ENCODE results near the gene TNC. TPM values are rescaled to one million over a fixed set of nuclear protein-coding genes. Genes with fewer than 3 reads are reported as not detected.

TNC gene
- total and polyA plus RNA-seq, 10 of the 15 experiments (the other 5 are each of a cell fraction or from before 2014, with no cell fraction given): 0.05 to 4.2 (median 0.14) TPM

- Histone ChIP-seq H3K36me3 (ENCODE audit: control insufficient read depth in 2 of 2, insufficient read depth in 2 of 2, low read length in 1 of 2) (no peaks in the 10 kb centered on the region), H3K4me1 (ENCODE audit: control insufficient read depth, insufficient read depth, low read length) (no peaks in the 10 kb centered on the region), H3K9me3 (replicated peaks; ENCODE audit: control insufficient read depth, insufficient read depth, low read length) (no peaks in the 10 kb centered on the region), H3K4me2 (ENCODE audit: control insufficient read depth, insufficient read depth) (no peak overlapping the region), H3K4me3 (no peak overlapping the region), H4K20me1 (ENCODE audit: control insufficient read depth, insufficient read depth) (no peaks in the 10 kb centered on the region), H3K27ac (ENCODE audit: control insufficient read depth, insufficient read depth) (no peak overlapping the region), H2AFZ (ENCODE audit: control insufficient read depth, low read depth, low read length) (no peak overlapping the region), H3K79me2 (ENCODE audit: control insufficient read depth, insufficient read depth, low read length) (no peaks in the 10 kb centered on the region), H3K27me3 (replicated peaks in 1 of 2; ENCODE audit: control insufficient read depth in 2 of 2, insufficient read depth in 2 of 2, low read length in 1 of 2) (no peaks in the 10 kb centered on the region), H3K9ac (ENCODE audit: control insufficient read depth, insufficient read depth, low read length) (no peak overlapping the region)
- intact Hi-C loops (cut with micrococcal nuclease; ENCODE audit: unreplicated experiment) (no loop called here), in situ Hi-C loops (cut with MboI) (no loop called here)
- WGBS (ENCODE audit: insufficient coverage, insufficient replicate concordance, low lambda C conversion rate, missing lambda C conversion rate): 22% methylated on average over 3 of the region's 3 CpGs
- ATAC-seq (no peak), FAIRE-seq (no peak), DNase-seq (ENCODE audit: low read depth, low spot score) (no peak)
- SMC1A ChIA-PET (ENCODE audit: uncharacterized antibody, unreplicated experiment): interaction anchor here (0.5 to 1.5 kb wide), 3 partner anchors 9 to 214 kb away, joined by 3 read pairs; no protein-coding TSS in a partner anchor
- POLR2A ChIA-PET: interaction anchor here (0.7 kb wide), 1 partner anchor 39 kb away, joined by 3 read pairs; no protein-coding TSS in a partner anchor
- TF ChIP-seq ZNF217 (IDR thresholded peaks at IDR 0.05) (no peak), SREBF2 (IDR thresholded peaks at IDR 0.05; ENCODE audit: low read length) (no peak), USF2 (IDR thresholded peaks at IDR 0.05; ENCODE audit: borderline replicate concordance, low read depth, low read length) (no peak), NR2F1 (conservative IDR thresholded peaks at IDR 0.05) (no peak), MXI1 (IDR thresholded peaks at IDR 0.05; ENCODE audit: low read depth, low read length) (no peak), NBN (IDR thresholded peaks at IDR 0.05) (no peak)
- CTCF ChIA-PET: no interaction called here
- RAD21 ChIA-PET (ENCODE audit: unreplicated experiment): no interaction called here
- BruUV-seq (replicated peaks): no TSS peak
Measured at GRCh38 chr9:115152281-115152820, 34.4 kb upstream of the TNC start.

- Histone ChIP-seq H3K9me3 (replicated peaks; ENCODE audit: control insufficient read depth, insufficient read depth, low read length) (no peaks in the 10 kb centered on the region), H3K4me2 (ENCODE audit: control insufficient read depth, insufficient read depth) (no peak overlapping the region), H4K20me1 (ENCODE audit: control insufficient read depth, insufficient read depth) (no peaks in the 10 kb centered on the region), H3K36me3 (ENCODE audit: control insufficient read depth in 2 of 2, insufficient read depth in 2 of 2, low read length in 1 of 2) (no peaks in the 10 kb centered on the region), H3K79me2 (ENCODE audit: control insufficient read depth, insufficient read depth, low read length) (no peaks in the 10 kb centered on the region), H2AFZ (ENCODE audit: control insufficient read depth, low read depth, low read length) (no peak overlapping the region), H3K27ac (ENCODE audit: control insufficient read depth, insufficient read depth) (no peak overlapping the region), H3K27me3 (replicated peaks in 1 of 2; ENCODE audit: control insufficient read depth in 2 of 2, insufficient read depth in 2 of 2, low read length in 1 of 2) (no peaks in the 10 kb centered on the region), H3K9ac (ENCODE audit: control insufficient read depth, insufficient read depth, low read length) (no peak overlapping the region), H3K4me3 (no peak overlapping the region), H3K4me1 (ENCODE audit: control insufficient read depth, insufficient read depth, low read length) (no peaks in the 10 kb centered on the region)
- DNase-seq (ENCODE audit: low read depth, low spot score): no peak
- in situ Hi-C loops (cut with MboI) (no loop called here), intact Hi-C loops (cut with micrococcal nuclease; ENCODE audit: unreplicated experiment) (no loop called here)
- CTCF ChIA-PET: no interaction called here
- RAD21 ChIA-PET (ENCODE audit: unreplicated experiment): no interaction called here
- no TSS peak for BruUV-seq (replicated peaks)
- POLR2A ChIA-PET: no interaction called here
- WGBS (ENCODE audit: insufficient coverage, insufficient replicate concordance, low lambda C conversion rate, missing lambda C conversion rate): 30% methylated on average over 3 of the region's 3 CpGs
- no peak for ATAC-seq
- SMC1A ChIA-PET (ENCODE audit: uncharacterized antibody, unreplicated experiment): no interaction called here
- TF ChIP-seq JUND (IDR thresholded peaks at IDR 0.05; ENCODE audit: low read depth, low read length) (no peak), E2F4 (IDR thresholded peaks at IDR 0.05; ENCODE audit: low read depth, low read length) (no peak), TARDBP (IDR thresholded peaks at IDR 0.05; ENCODE audit: borderline replicate concordance) (no peak), CREM (IDR thresholded peaks at IDR 0.05; ENCODE audit: low read depth) (no peak), YY1 (IDR thresholded peaks at IDR 0.05; ENCODE audit: low read depth, low read length) (no peak)
- no peak for FAIRE-seq
Measured at GRCh38 chr9:115148721-115149120, 30.8 kb upstream of the TNC start.
